K562 (cell line): Measurements from ENCODE around the gene FRMPD1. TPM values are rescaled to one million over a fixed set of nuclear protein-coding genes. Genes with fewer than 3 reads are reported as not detected.

Experiments
- ATAC-seq: fragments of 200-7000 bp; cut with Tn5 transposase; 3 replicates; pipeline ENCODE4 v1.9.1; 2020; ENCODE audit warnings: moderate library complexity
- BruUV-seq: library from RNA; stranded (reverse); fragments of 400-500 nt; replicated peaks from 2 replicates; lab custom pipeline; 2021; lab: Mats Ljungman, UMichigan
- CTCF ChIA-PET: fragments of 300-600 bp; formaldehyde crosslinking; extraction: SDS; loops from one replicate; lab custom pipeline; 2021; ENCODE audit warnings: low intra/inter-chr PET ratio; lab: Yijun Ruan, JAX
- POLR2A ChIA-PET: fragments of 300-600, 350-650 bp; sonication (Branson Sonifier 250); formaldehyde crosslinking; extraction: SDS; loops from one replicate; lab custom pipeline; 2021; ENCODE audit warnings: antibody characterized with exemption, inconsistent platforms; lab: Yijun Ruan, JAX
- DNase-seq, 4 experiments: peaks; one replicate each; pipeline versions ENCODE4 v3.0.0 to v3.0.0-alpha.2; 2011 to 2018; ENCODE audit warnings: low spot score in 3 of 4, mixed read lengths in 3 of 4; ENCODE audit errors: extremely low read depth in 1 of 4
- FAIRE-seq: peaks from 2 replicates; lab custom pipeline; 2011; peaks lifted over from hg19 to GRCh38; lab: Jason Lieb, UNC
- H2AFZ ChIP-seq: 2 replicates; pipeline ENCODE4 v1.6.0; 2011; ENCODE audit warnings: low read depth, low read length, control low read depth, inconsistent platforms
- H3K27ac ChIP-seq: fragments of 200-600 bp; 3 replicates; pipeline ENCODE4 v1.8.0; 2011; ENCODE audit warnings: low read depth, mild to moderate bottlenecking, control low read depth, inconsistent platforms, low read length, moderate library complexity, mixed read lengths; ENCODE audit errors: extremely low read depth
- H3K27me3 ChIP-seq, 2 experiments: fragments of 300-600 bp in 1 of 2; 2 replicates in 1 of 2; 3 replicates in 1 of 2; pipeline versions ENCODE4 v1.6.0 to v1.8.0; 2011; ENCODE audit warnings: inconsistent platforms in 2 of 2, low read length in 2 of 2, mild to moderate bottlenecking in 1 of 2, mixed read lengths in 1 of 2, moderate library complexity in 1 of 2; ENCODE audit not compliant: control insufficient read depth in 2 of 2, insufficient read depth in 2 of 2
- H3K36me3 ChIP-seq: fragments of 300-600 bp; 3 replicates; pipeline ENCODE4 v1.8.0; 2011; ENCODE audit warnings: mild to moderate bottlenecking, low read length, inconsistent platforms; ENCODE audit not compliant: control insufficient read depth, insufficient read depth
- H3K4me1 ChIP-seq, 2 experiments: fragments of 200-600 bp in 1 of 2; replicated peaks in 1 of 2; 2 replicates in 1 of 2; 3 replicates in 1 of 2; pipeline versions ENCODE4 v1.5.1 to v1.8.0; 2011; ENCODE audit warnings: inconsistent platforms in 2 of 2, low read length in 2 of 2, mild to moderate bottlenecking in 1 of 2, mixed read lengths in 1 of 2, moderate library complexity in 1 of 2; ENCODE audit not compliant: control insufficient read depth in 2 of 2, insufficient read depth in 2 of 2
- H3K4me2 ChIP-seq: 2 replicates; pipeline ENCODE4 v1.6.1; 2011; ENCODE audit warnings: low read length, control low read depth, inconsistent platforms, mixed read lengths; ENCODE audit not compliant: insufficient read depth
- H3K4me3 ChIP-seq: fragments of 200-600 bp; sonication (generic), shearing (Covaris generic); 2 replicates; pipeline ENCODE4 v1.5.1; 2016; ENCODE audit warnings: control low read depth, inconsistent platforms
- H3K79me2 ChIP-seq: fragments of 200-600 bp; 3 replicates; pipeline ENCODE4 v1.8.0; 2011; ENCODE audit warnings: low read length, inconsistent platforms; ENCODE audit not compliant: control insufficient read depth, insufficient read depth
- H3K9ac ChIP-seq, 2 experiments: 2 replicates each; pipeline versions ENCODE4 v1.6.0 to v1.6.1; 2011; ENCODE audit warnings: low read depth in 2 of 2, low read length in 2 of 2, control low read depth in 1 of 2, inconsistent platforms in 1 of 2, mild to moderate bottlenecking in 1 of 2, mixed read lengths in 1 of 2; ENCODE audit not compliant: insufficient read depth in 1 of 2
- H3K9me1 ChIP-seq: one replicate; pipeline ENCODE4 v1.6.0; 2011; ENCODE audit warnings: inconsistent platforms, mild to moderate bottlenecking, low read length, moderate library complexity; ENCODE audit not compliant: control insufficient read depth, insufficient read depth
- H3K9me3 ChIP-seq: replicated peaks from 2 replicates; pipeline ENCODE4 v1.5.1; 2011; ENCODE audit warnings: low read depth, low read length, inconsistent platforms; ENCODE audit not compliant: control insufficient read depth, insufficient read depth
- H4K20me1 ChIP-seq: replicated peaks from 2 replicates; pipeline ENCODE4 v1.6.1; 2011; ENCODE audit warnings: low read length, inconsistent platforms, mixed read lengths; ENCODE audit not compliant: control insufficient read depth, insufficient read depth
- JUN ChIP-seq, 2 experiments: sonication (generic) in 1 of 2; formaldehyde crosslinking in 1 of 2; IDR thresholded peaks; 2 replicates each; pipeline versions ENCODE4 v1.6.1 to v1.8.0; 2012 to 2022; ENCODE audit warnings: borderline replicate concordance in 2 of 2, mild to moderate bottlenecking in 2 of 2, improper control_type of control experiment in 1 of 2, low read depth in 1 of 2, low read length in 1 of 2, missing genetic modification reagents in 1 of 2
- MAFF ChIP-seq: IDR thresholded peaks from 2 replicates; pipeline ENCODE4 v1.6.1; 2012; ENCODE audit warnings: low read length, improper control_type of control experiment
- NCOA2 ChIP-seq, 2 experiments: fragments of 450-650 bp; IDR thresholded peaks; 2 replicates each; pipeline ENCODE4 v1.6.1; 2018; ENCODE audit warnings: mild to moderate bottlenecking in 2 of 2, moderate library complexity in 1 of 2; ENCODE audit not compliant: partially characterized antibody in 2 of 2
- POLR3A ChIP-seq: IDR thresholded peaks from 2 replicates; pipeline ENCODE4 v1.6.1; 2011; ENCODE audit warnings: borderline replicate concordance, mild to moderate bottlenecking, moderate library complexity; ENCODE audit not compliant: insufficient read length, insufficient read depth; ENCODE audit errors: extremely low read depth
- TAF15 ChIP-seq: fragments of 200-400 bp; formaldehyde crosslinking; IDR thresholded peaks from 2 replicates; pipeline ENCODE4 v1.6.1; 2017; ENCODE audit warnings: mild to moderate bottlenecking, low read depth, low read length, moderate library complexity
- WGBS: fragments of 100-300 bp; shearing (Covaris generic); methylation state at CpG from one replicate; pipeline ENCODE4 v1.1.6; 2016; ENCODE audit warnings: low coverage, mixed read lengths; ENCODE audit not compliant: insufficient coverage; ENCODE audit errors: missing lambda C conversion rate; 5-methylcytosine and 5-hydroxymethylcytosine counted together
- in situ Hi-C: fragments of 300-500 bp; cut with MboI; formaldehyde crosslinking; loops from 4 replicates; pipeline ENCODE4 v1.15.0; 2018; ENCODE audit warnings: inconsistent platforms, mixed read lengths
- intact Hi-C: fragments of 100-400 bp; cut with micrococcal nuclease; formaldehyde crosslinking; loops from 2 replicates; pipeline ENCODE4 v1.14.2; 2022
- polyA plus RNA-seq, 8 experiments: library from polyadenylated mRNA; depleted of rRNA in 4 of 8; stranded (reverse) in 5 of 8; unstranded in 3 of 8; fragments of >200 nt; fragmentation: Nextera tagmentation in 2 of 8; fragmentation: Illumina TruSeq in 1 of 8; extraction: Ambion mirVana in 2 of 8; extraction: Trizol in 1 of 8; gene quantifications; 2 replicates each; pipeline versions ENCODE4 v1.2.1 to v1.2.3, GENCODE V29; 2011 to 2014; ENCODE audit warnings: inconsistent platforms in 1 of 8, missing spikeins in 1 of 8
- total RNA-seq, 7 experiments: library from RNA; depleted of rRNA in 6 of 7; stranded (reverse); fragments of >200 nt in 6 of 7; fragmentation: Illumina TruSeq in 2 of 7; extraction: Trizol in 2 of 7; gene quantifications; 2 replicates each; pipeline versions ENCODE4 v1.2.1 to v1.2.3, GENCODE V29; 2011 to 2021; ENCODE audit warnings: low replicate concordance in 1 of 7

FRMPD1 gene
- total and polyA plus RNA-seq, 9 of the 15 experiments (the other 6 are each of a cell fraction or from before 2014, with no cell fraction given), result not detected

- Histone ChIP-seq H2AFZ (no peak overlapping the region), H3K4me2 (no peak overlapping the region), H3K27ac (no peak overlapping the region), H4K20me1 (no peaks in the 10 kb centered on the region; the same call in 1 of the 2 replicates), H3K4me1 (no peaks in the 10 kb centered on the region), H3K4me3 (no peak overlapping the region), H3K79me2 (no peaks in the 10 kb centered on the region), H3K27me3 (peaks cover 57 to 72% of the 10 kb centered on the region in 2 experiments), H3K9ac (no peak overlapping the region), H3K9me1 (no peaks in the 10 kb centered on the region), H3K9me3 (no peaks in the 10 kb centered on the region), H3K36me3 (no peaks in the 10 kb centered on the region)
- intact Hi-C loops (no loop called here), in situ Hi-C loops (loop anchor here (25.0 kb wide), 1 partner anchor 629 kb away; no protein-coding TSS in a partner anchor)
- CTCF ChIA-PET, result no interaction called here
- BruUV-seq, result no TSS peak
- DNase-seq (no peak), FAIRE-seq (no peak), ATAC-seq (no peak)
- WGBS, result 0% methylated on average over 2 of the region's 2 CpGs
- TF ChIP-seq NCOA2 (IDR thresholded peaks at IDR 0.05; ENCODE audit: partially characterized antibody in 2 of 2) (no peak), JUN (IDR thresholded peaks at IDR 0.05; ENCODE audit: borderline replicate concordance, low read depth, low read length) (no peak), JUN (CRISPR knock-in tag; IDR thresholded peaks at IDR 0.05; ENCODE audit: borderline replicate concordance) (no peak), MAFF (no peak), POLR3A (no peak), TAF15 (no peak)
- POLR2A ChIA-PET, result interaction anchor here (0.6 to 1.9 kb wide), 6 partner anchors 8 to 311 kb away, joined by 3 to 5 read pairs (median 4); partner anchors contain the start of gene GRHPR
These were observed 82.2 kb downstream of the FRMPD1 start for GRCh38 chr9:37732952-37733351.
